ENCODE data around the gene RREB1.

The RREB1 gene

GRCh38 chr6:7195339-7196018 lies 87.7 kb downstream of the RREB1 start:
- DNase-seq (ENCODE audit: low read depth) = no peak

DNA sequence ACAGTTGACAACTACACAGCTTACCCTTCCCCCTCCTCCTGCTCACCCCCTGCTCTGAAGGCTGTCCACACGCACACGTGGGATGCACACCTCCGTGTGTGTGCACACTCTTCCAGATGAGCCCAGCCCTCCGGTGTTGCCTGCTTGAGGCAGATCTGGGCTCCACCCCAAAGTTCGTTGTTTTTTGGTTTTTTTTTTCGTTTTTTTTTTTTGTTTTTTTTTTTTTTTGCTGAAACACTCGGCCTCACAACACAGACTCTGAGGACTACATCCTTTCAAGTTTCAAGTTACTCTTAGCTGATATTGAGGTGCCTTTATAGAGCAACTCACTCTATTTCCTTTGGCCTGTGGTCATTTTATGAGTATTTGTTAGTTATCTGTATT lies 88.2 kb downstream of the RREB1 start:
- DNase-seq (ENCODE audit: low read depth) = no peak

DNA sequence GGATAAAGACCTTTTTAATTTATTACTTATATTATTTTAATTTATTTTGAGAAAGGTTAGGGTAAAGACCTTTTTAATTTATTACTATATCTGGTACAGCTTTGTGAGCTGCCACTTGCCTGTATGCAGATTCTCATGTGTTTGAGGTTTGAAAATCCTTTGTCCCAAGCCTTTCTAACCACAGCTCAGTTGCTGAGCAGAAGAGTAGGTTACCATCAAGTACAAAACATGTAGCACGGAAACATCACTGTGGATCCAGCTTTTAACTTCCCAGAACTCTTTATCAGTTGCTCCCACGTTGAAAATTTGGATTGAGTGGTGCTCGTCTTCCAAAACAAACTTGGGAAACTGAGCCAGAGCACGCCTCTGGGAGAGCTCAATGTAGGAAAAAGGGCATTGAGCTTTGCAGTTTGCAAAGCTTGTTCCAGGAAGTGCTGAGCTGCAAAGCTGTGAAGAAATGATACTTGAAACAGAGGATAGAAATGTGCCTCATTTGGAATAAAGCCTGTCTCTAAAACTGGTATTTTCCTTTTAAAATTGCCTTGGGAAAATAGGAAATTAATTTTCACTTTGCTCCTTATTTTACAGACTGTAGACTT lies 89.0 kb downstream of the RREB1 start:
- DNase-seq (ENCODE audit: low read depth) = no peak

DNA sequence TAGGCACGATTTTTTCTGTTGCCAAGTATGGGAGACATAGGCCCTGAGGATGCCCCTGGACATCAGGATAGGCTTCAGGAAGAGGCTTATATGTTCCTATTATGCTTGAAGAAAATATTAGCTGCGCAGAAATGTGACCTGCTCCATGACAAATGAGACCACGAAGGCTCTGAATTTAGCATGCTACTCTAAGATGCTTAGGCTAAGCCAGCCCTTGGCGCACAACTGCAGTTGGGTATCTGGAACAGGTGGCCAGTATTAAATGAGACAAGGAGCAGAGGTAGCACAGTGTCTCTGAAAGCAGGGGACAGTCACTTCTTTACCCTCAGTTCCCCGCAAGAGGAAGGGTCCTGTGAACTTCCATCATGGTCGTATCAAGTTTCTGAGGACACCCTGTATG lies 90.0 kb downstream of the RREB1 start:
- no peak for DNase-seq (ENCODE audit: low read depth)

- DNase-seq (ENCODE audit: low read depth) = no peak
These were observed 91.4 kb downstream of the RREB1 start for GRCh38 chr6:7198833-7199800.

DNA sequence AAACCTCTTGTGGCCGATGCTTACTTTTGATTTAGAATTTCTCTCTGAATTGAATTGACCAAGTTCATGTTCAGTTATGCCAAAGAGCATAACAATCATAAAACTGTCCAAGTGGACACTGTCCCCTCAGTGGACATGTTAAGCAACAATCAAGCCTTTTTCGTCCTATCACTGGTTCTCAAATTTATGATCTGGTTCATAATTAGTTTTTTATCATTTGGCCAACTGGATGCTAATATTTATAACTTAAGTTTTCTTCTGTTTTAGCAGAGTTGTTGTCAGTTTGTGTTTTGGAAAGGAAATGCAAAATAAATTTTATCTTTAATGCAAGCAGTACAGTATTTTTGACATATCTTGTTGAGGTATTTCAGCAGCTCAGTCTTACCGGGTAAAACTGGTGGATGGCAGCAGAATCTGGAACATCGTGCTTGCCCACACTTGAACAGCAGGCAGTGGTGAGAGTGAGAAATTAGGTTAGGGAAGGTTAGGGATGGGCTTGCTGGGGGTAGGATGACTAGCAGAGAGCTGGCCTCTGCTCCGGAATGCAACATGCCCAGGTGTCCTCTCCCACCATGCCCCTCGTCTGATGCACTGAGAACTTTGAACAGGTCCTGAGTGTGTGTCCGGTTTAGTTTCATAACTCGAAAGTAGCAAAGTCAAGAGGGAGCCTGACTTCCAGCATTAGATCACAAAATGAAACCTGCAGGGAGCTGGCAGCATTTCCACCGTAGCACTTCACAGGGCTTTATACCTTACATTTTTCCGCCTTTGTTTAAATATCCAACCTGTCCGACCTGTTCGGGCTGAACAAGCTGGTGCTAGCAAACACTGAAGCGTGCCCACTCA lies 93.1 kb downstream of the RREB1 start:
- no peak for DNase-seq (ENCODE audit: low read depth)

- no peak for DNase-seq (ENCODE audit: low read depth)
These were observed 93.6 kb downstream of the RREB1 start for GRCh38 chr6:7201444-7201731.

- no peak for DNase-seq (ENCODE audit: low read depth)
These were observed 94.2 kb downstream of the RREB1 start for GRCh38 chr6:7201732-7202541.

DNA sequence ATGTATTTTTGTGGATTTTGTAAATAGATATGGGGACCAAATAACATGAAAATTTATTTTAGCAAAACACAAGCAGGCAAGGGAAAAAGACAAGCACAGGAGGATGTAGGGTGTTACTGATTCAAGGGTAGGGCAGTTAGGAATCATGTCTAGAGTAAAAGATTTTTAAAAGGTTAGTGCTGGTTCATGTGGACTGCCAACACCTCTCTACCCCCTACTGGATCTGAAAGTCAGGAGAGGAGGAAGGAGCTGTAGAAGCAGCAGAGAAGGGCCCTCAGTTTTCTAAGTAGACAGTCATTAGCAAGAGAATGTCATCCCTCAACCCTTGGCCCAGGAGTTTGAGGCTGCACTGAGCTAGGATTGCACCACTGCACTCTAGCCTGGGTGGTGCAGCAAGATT lies 95.2 kb downstream of the RREB1 start:
- no peak for DNase-seq (ENCODE audit: low read depth)

- DNase-seq (ENCODE audit: low read depth) = no peak
These were observed 96.2 kb downstream of the RREB1 start for GRCh38 chr6:7203939-7204338.

DNA sequence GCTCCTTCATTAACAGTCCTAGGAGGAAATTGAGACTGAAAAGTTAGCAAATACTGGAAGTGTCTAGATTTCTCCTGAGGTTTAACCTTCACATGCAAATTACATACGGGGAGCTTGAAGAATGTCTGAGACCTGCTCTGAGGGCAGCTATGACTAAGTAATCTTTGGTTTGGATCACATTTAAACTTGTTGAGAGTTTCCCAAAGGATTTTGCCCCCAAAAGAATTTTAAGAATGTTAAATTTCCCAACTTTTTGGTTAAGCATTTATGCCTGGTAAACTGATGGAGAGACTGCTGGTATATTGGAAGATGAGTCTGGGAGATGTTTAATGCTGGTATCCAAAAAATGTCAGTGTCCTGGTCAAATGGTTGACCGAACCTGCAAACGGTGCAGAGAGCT lies 97.0 kb downstream of the RREB1 start:
- DNase-seq (ENCODE audit: low read depth) = no peak

- DNase-seq (ENCODE audit: low read depth) = no peak
These were observed 100.0 kb downstream of the RREB1 start for GRCh38 chr6:7207720-7208119.

- DNase-seq (ENCODE audit: low read depth) = no peak
These were observed 105.7 kb downstream of the RREB1 start for GRCh38 chr6:7213416-7213815.

- DNase-seq (ENCODE audit: low read depth) = no peak
These were observed 106.7 kb downstream of the RREB1 start for GRCh38 chr6:7214468-7214867.

DNA sequence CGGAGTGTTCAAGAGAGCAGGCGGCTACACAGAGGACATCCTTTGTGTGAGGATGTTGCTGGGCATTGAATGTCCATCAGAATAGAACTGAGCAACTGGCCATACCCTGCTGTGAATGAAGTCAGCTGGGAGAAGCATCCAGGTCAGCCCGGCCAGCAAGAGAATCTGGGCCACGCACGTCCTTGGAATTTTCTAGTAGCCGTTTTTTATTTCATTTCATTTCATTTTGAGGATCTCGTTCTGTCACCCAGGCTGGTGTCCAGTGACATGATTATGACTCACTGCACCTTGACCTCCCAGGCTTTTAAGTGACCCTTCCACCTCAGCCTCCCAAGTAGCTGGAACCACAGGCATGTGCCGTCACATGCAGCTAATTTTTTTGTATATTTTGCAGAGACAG lies 107.4 kb downstream of the RREB1 start:
- DNase-seq (ENCODE audit: low read depth) = peak; percentile 77

DNA sequence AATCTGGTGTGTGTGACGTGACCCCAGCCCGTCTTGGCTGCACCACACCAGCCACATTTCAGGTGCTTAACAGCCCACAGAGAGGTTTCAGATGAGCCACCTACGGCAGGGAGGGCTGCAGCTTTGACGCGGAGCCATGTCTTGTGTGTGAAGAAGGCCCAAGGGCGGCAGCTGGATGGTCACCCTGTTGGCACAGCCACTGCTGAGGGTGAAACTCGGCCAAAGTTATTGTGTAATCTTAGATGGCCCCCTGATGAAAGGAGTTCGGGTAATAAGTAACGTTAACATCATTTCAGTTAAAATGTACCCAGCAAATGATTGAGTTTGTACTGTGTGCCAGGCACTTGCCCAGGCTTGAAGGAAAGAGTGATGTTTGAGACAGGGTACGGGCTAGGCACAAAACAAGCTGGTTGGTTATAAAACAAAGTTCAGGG lies 108.1 kb downstream of the RREB1 start:
- no peak for DNase-seq (ENCODE audit: low read depth)

DNA sequence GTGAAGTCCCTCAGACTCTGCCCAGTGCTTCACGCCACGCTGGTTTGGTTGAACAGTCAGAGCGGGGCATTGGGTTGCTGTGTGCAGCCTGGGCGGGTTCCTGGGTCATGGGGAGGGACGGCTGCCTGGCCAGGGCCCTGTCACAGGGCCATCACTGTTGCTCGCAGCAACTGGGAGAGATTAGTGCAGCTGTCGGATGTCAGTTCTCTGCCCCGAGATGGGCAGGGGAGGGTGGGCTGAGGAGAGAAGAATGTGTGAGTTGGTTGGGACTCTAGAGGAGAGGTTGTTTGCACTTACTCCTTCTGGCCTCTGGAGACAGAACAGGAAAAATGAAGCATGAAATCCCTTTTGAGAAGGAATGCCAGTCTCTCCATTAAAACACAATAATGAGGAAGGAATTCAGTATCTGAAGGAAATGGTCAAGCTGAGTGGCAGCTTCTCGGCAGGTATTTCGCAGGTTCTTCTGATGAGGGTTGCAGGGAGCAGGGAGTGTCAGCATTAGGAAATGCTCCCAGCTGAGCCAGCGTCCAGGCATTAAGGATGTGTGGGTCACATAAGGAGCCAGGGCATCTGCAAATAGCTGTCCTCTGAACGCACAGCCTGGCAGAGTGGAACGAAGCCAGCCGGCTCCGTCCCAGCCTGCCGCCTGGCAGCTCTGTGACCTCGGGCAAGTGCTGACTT lies 109.3 kb downstream of the RREB1 start:
- DNase-seq (ENCODE audit: low read depth) = no peak

DNA sequence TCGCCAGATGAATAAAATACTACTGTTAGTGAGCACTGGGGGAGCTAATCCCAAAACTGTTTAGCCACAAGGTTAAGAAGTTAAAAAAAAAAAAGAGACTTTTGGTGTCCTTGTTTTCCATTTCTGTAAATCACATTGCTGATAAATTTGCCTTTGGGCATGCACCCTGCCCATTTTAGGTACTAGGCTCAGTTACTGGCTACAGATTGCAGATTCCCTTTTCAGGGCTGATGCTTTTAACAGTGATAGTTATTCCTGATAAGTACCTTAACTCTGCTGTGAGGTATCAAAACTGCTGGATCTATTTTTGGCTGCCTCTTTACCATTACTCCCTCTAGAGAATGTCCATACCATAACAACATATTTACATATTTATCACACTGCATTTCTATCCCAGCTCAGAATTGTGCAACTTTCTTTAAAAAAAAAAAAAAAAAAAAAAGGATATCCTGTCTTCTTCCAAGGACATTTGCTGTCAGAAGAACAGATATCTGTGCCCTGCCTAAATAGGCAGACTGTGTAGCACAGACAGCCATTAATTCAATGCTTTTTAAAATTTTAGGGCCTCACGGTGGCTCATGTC lies 110.7 kb downstream of the RREB1 start:
- no peak for DNase-seq (ENCODE audit: low read depth)

DNA sequence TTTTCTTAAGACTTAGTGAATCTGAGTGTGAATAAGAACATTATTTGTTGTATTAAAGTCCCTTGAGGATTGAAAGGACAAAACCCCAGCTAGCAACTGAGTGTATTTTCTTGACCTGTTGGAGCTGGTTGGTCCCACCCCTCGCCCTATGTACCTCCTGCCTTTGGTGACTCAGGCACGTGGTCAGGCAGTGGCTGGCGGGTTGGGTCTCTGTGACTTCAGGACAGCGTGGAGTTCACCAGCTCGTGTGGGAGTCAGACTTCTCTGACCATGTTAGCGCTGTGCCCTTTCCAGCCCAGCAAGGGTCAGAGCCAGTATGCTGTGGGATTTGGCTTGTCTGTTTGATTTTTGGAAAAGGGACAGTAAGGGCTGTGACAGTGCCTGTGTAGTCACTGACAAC lies 111.5 kb downstream of the RREB1 start:
- peak; percentile 50 for DNase-seq (ENCODE audit: low read depth)

GRCh38 chr6:7222197-7222596 lies 114.4 kb downstream of the RREB1 start:
- DNase-seq (ENCODE audit: low read depth) = no peak

Data from ELR (cell line).